ENCODE measurements around the gene APP. TPM values are rescaled to one million over a fixed set of nuclear protein-coding genes. Genes with fewer than 3 reads are reported as not detected.

The APP gene
- total RNA-seq, 1 experiment from 2014 or later: 531 TPM

GRCh38 chr21:25887166-25887565 is 283.4 kb downstream of the APP start:
- H3K36me3 ChIP-seq (ENCODE audit: insufficient read depth, low read length, poor library complexity, severe bottlenecking): peaks cover 21% of the 10 kb centered on the region
- intact Hi-C loops (cut with micrococcal nuclease; ENCODE audit: unreplicated experiment): loop anchor here (10.0 kb wide), 2 partner anchors 578 to 668 kb away; no protein-coding TSS in a partner anchor
- POLR2A ChIA-PET (ENCODE audit: low non-redundant PET): no interaction called here
- CTCF ChIA-PET: no interaction called here
- H3K9me3 ChIP-seq (ENCODE audit: low read depth, low read length, poor library complexity, severe bottlenecking): no peaks in the 10 kb centered on the region
- H3K27ac ChIP-seq (ENCODE audit: low read depth, low read length, poor library complexity, severe bottlenecking): no peak overlapping the region
- DNase-seq (ENCODE audit: low spot score): no peak
- peaks cover 6% of the 10 kb centered on the region for H3K4me1 ChIP-seq (ENCODE audit: insufficient read depth, low read length, poor library complexity, severe bottlenecking)
- no TSS peak for BruUV-seq (replicated peaks)
- no peaks in the 10 kb centered on the region for H3K27me3 ChIP-seq (replicated peaks; ENCODE audit: insufficient read depth, low read depth, low read length, poor library complexity)
- H3K4me3 ChIP-seq (ENCODE audit: low read depth, low read length, poor library complexity, severe bottlenecking): no peak overlapping the region
- TF ChIP-seq, protein P1, sequence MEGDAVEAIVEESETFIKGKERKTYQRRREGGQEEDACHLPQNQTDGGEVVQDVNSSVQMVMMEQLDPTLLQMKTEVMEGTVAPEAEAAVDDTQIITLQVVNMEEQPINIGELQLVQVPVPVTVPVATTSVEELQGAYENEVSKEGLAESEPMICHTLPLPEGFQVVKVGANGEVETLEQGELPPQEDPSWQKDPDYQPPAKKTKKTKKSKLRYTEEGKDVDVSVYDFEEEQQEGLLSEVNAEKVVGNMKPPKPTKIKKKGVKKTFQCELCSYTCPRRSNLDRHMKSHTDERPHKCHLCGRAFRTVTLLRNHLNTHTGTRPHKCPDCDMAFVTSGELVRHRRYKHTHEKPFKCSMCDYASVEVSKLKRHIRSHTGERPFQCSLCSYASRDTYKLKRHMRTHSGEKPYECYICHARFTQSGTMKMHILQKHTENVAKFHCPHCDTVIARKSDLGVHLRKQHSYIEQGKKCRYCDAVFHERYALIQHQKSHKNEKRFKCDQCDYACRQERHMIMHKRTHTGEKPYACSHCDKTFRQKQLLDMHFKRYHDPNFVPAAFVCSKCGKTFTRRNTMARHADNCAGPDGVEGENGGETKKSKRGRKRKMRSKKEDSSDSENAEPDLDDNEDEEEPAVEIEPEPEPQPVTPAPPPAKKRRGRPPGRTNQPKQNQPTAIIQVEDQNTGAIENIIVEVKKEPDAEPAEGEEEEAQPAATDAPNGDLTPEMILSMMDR (conservative IDR thresholded peaks at IDR 0.05; ENCODE audit: low read depth, low read length): 0 out of 2 replicates have a peak, but pooled peaks have one; percentile 26
- TF ChIP-seq EZH2 (IDR thresholded peaks at IDR 0.05; ENCODE audit: borderline replicate concordance, low read depth, low read length, poor library complexity, severe bottlenecking): no peak

DNA sequence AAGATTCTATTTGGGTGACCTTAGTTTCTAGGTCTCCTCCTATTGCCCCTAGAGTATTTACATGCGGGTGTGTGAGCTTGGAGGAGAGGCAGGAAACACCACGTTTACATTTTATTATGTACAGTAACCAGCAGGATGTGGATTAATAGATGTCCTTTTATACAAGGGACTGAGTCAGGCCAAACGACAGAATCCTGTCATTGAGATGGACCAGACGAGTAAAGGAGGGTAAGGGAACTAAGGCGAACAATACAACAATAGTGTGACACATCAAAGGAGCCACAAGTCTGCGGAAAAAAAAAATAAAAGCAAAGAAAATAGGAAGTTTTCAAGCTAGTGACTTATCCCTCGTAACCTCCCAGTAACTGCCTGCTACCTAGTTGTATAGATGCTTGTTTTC is 284.7 kb downstream of the APP start:
- peaks cover 20% of the 10 kb centered on the region for H3K36me3 ChIP-seq (ENCODE audit: insufficient read depth, low read length, poor library complexity, severe bottlenecking)
- peaks cover 6% of the 10 kb centered on the region for H3K4me1 ChIP-seq (ENCODE audit: insufficient read depth, low read length, poor library complexity, severe bottlenecking)
- DNase-seq (ENCODE audit: low spot score): no peak
- ChIA-PET POLR2A (ENCODE audit: low non-redundant PET) (interaction anchor here (0.6 kb wide), 1 partner anchor 761 kb away, joined by 7 read pairs; no protein-coding TSS in a partner anchor), CTCF (no interaction called here)
- no peaks in the 10 kb centered on the region for H3K9me3 ChIP-seq (ENCODE audit: low read depth, low read length, poor library complexity, severe bottlenecking)
- no peak overlapping the region for H3K4me3 ChIP-seq (ENCODE audit: low read depth, low read length, poor library complexity, severe bottlenecking)
- H3K27me3 ChIP-seq (replicated peaks; ENCODE audit: insufficient read depth, low read depth, low read length, poor library complexity): no peaks in the 10 kb centered on the region
- intact Hi-C loops (cut with micrococcal nuclease; ENCODE audit: unreplicated experiment): loop anchor here (10.0 kb wide), 2 partner anchors 579 to 669 kb away; no protein-coding TSS in a partner anchor
- no TSS peak for BruUV-seq (replicated peaks)
- peak overlapping the region; percentile 24 for H3K27ac ChIP-seq (ENCODE audit: low read depth, low read length, poor library complexity, severe bottlenecking)
- TF ChIP-seq, protein P1 (conservative IDR thresholded peaks at IDR 0.05; ENCODE audit: low read depth, low read length): no peak
- no peak for TF ChIP-seq EZH2 (IDR thresholded peaks at IDR 0.05; ENCODE audit: borderline replicate concordance, low read depth, low read length, poor library complexity, severe bottlenecking)

DNA sequence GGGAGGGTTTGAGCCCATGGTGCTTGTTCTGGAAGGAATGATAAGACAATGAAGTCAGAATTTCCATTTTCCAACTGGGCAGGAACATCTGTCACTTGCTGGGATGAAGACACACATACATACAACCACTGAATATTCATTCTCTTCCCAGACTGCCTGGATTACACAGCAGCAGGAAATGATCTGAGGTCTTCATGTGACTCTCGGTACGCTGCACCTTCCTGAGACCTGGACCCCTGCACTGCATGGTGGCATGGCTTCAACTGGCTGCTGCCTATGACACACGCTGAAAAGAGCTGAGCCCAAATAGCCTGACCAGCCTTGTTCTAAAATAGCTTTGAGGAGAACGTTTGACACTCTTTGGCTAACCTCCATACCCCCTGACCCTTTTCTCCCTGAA is 285.2 kb downstream of the APP start:
- peaks cover 6% of the 10 kb centered on the region for H3K4me1 ChIP-seq (ENCODE audit: insufficient read depth, low read length, poor library complexity, severe bottlenecking)
- peak; percentile 33 for DNase-seq (ENCODE audit: low spot score)
- ChIA-PET CTCF (no interaction called here), POLR2A (ENCODE audit: low non-redundant PET) (interaction anchor here (0.6 kb wide), 1 partner anchor 761 kb away, joined by 7 read pairs; no protein-coding TSS in a partner anchor)
- H3K27me3 ChIP-seq (replicated peaks; ENCODE audit: insufficient read depth, low read depth, low read length, poor library complexity): no peaks in the 10 kb centered on the region
- H3K9me3 ChIP-seq (ENCODE audit: low read depth, low read length, poor library complexity, severe bottlenecking): no peaks in the 10 kb centered on the region
- no TSS peak for BruUV-seq (replicated peaks)
- no peak for TF ChIP-seq EZH2 (IDR thresholded peaks at IDR 0.05; ENCODE audit: borderline replicate concordance, low read depth, low read length, poor library complexity, severe bottlenecking)
- TF ChIP-seq, protein P1 (conservative IDR thresholded peaks at IDR 0.05; ENCODE audit: low read depth, low read length): no peak
- no peak overlapping the region for H3K4me3 ChIP-seq (ENCODE audit: low read depth, low read length, poor library complexity, severe bottlenecking)
- intact Hi-C loops (cut with micrococcal nuclease; ENCODE audit: unreplicated experiment): loop anchor here (10.0 kb wide), 2 partner anchors 579 to 669 kb away; no protein-coding TSS in a partner anchor
- no peak overlapping the region for H3K27ac ChIP-seq (ENCODE audit: low read depth, low read length, poor library complexity, severe bottlenecking)
- H3K36me3 ChIP-seq (ENCODE audit: insufficient read depth, low read length, poor library complexity, severe bottlenecking): peaks cover 20% of the 10 kb centered on the region

Measured in A673 (cell line).